Kasumi-1 (cell line): ENCODE measurements around the gene HSD17B13.
"Not testable (repeated sequence)": the region's sequence is repeated elsewhere in the genome, so short reads cannot be mapped to it uniquely, and the experiment has no call there.

Experiments
- DNase-seq, 2 experiments: peaks; one replicate each; lab custom pipeline; 2025; lab: John Stamatoyannopoulos, UW

HSD17B13 gene

GRCh38 chr4:87315000-87315399 is 7.7 kb downstream of the HSD17B13 start:
- not testable (repeated sequence) for DNase-seq

GRCh38 chr4:87313756-87314155 is 8.9 kb downstream of the HSD17B13 start:
- no peak for DNase-seq

GRCh38 chr4:87311684-87312083 is 11.0 kb downstream of the HSD17B13 start:
- DNase-seq = no peak

GRCh38 chr4:87310691-87311335 is 11.9 kb downstream of the HSD17B13 start:
- no peak for DNase-seq

GRCh38 chr4:87309625-87310024 is 13.1 kb downstream of the HSD17B13 start:
- DNase-seq = no peak

DNA sequence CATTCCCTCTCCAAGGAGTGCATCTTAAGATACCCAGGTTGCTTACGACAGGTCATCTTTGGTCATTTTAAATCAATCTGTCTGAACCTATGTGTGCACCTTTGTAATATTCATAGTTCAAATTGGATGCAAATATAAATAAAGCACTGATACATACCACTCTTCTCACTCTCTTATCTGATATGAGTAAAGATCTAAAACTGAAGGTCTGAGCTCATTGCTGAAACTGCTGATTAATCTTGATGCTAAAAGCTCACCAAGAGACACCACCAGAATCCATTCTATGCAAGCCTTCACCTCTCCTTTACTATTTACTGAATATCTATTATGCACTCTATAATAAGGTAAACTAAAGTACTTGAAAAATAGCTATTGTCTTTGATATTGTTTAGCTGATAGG is 16.6 kb downstream of the HSD17B13 start:
- no peak for DNase-seq

DNA sequence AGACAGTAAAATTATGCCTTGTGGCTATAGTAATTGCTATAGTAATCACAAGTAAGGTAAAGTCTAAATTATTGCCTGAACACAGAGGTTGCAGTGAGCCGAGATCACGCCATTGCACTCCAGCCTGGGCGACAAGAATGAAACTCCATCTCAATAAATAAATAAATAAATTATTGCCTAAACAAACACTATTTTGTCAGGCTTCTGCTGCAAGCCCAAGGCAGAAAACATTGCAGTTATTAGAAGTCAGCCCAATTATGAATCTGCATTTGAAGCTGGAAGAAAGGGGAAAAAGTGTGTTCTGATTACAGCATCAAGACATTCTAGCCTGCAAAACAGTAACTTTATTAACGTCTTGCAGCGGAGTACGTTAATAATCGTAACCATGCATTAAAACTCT is 17.1 kb downstream of the HSD17B13 start:
- no peak for DNase-seq

GRCh38 chr4:87304745-87305432 is 17.8 kb downstream of the HSD17B13 start:
- no peak for DNase-seq

- no peak for DNase-seq
Measured at GRCh38 chr4:87299898-87300297, 22.8 kb downstream of the HSD17B13 start.

GRCh38 chr4:87298362-87298761 is 24.3 kb downstream of the HSD17B13 start:
- no peak for DNase-seq

GRCh38 chr4:87294911-87295310 is 27.8 kb downstream of the HSD17B13 start:
- not testable (repeated sequence) for DNase-seq

- not testable (repeated sequence) for DNase-seq
Measured at GRCh38 chr4:87293889-87294288, 28.8 kb downstream of the HSD17B13 start.

DNA sequence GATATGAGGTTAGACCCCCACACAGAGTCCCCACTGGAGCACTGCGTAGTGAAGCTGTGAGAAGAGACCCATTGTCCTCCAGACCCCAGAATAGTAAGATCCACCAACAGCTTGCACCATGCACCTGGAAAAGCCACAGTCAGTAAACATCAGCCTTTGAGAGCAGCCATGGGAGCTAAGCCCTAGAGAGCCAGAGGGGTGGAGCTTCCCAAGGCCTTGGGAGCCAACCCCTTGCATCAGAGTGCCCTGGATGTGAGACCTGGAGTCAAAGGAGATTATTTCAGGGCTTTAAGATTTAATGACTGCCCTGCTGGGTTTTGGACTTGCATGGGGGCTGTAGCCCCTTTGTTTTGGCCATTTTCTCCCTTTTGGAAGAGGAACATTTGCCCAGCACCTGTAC is 35.7 kb downstream of the HSD17B13 start:
- DNase-seq = no peak

DNA sequence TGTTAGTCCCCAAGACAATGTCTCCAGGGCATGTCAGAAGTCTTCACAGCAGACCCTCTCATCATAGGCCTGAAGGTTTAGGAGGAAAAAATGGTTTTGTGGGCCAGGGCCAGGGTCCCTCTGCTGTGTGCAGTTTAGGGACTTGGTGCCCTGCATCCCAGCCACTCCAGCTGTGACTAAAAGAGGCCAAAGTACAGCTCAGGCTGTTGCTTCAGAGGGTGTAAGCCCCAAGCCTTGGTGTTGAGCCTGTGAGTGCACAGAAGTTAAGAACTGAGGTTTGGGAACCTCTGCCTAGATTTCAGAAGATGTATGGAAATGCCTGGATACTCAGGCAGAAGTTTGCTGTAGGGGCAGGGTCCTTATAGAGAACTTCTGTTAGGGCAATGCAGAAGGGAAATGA is 38.4 kb downstream of the HSD17B13 start:
- not testable (repeated sequence) for DNase-seq

DNA sequence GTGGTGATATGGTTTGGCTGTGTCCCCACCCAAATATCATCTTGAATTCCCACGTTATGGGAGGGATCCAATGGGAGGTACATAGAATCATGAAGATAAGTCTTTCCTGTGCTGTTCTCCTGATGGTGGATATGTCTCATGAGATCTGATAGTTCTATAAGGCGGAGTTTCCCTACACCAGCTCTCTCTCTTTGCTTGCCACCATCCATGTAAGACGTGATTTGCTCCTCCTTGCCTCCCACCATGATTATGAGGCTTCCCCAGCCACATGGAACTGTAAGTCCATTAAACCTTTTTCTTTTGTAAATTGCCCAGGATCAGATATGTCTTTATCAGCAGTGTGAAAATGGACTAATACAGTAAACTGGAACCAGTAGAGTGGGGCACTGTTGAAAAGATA is 39.5 kb downstream of the HSD17B13 start:
- DNase-seq = no peak

GRCh38 chr4:87281603-87282002 is 41.1 kb downstream of the HSD17B13 start:
- DNase-seq = no peak

DNA sequence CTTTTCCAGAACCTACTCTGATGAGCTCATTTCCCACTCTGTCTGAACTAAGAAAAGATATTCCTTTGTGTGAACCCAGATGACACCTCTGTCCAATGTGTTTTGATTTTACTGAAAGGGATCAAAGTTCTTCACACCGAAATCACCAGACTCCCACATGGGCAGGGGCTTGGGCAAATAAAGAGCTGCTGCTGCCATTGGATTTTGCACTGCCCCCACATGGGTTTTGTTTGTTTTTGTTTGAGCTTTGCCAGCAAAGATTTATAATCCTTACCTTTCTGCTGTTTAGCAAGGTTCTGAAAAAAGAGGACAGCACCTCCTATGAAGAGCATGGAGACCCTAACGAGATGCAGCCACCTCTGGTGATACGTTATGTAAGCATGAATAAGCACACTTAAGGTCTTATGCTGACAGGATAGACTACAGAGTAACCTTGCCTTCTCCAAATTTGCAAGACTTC is 44.3 kb downstream of the HSD17B13 start:
- no peak for DNase-seq

DNA sequence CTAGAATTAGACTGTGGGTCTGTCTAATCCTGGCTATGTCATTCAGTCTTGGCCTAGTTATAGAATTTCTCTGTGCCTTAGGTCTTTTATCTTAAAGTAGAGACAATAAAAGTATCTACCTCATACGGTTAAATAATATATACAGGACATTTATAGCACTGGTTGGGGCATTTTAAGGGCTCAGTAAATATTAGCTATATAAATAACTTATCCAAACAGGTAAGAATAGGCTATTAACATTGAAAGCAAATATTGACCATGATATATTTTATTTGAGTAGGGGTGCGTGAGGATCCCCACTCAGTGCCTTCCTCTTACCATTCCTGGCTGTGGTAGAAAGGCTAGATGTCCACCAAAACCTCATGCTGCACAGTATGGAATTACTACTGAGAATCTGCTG is 47.4 kb downstream of the HSD17B13 start:
- no peak for DNase-seq

GRCh38 chr4:87274803-87275202 is 47.9 kb downstream of the HSD17B13 start:
- no peak for DNase-seq

DNA sequence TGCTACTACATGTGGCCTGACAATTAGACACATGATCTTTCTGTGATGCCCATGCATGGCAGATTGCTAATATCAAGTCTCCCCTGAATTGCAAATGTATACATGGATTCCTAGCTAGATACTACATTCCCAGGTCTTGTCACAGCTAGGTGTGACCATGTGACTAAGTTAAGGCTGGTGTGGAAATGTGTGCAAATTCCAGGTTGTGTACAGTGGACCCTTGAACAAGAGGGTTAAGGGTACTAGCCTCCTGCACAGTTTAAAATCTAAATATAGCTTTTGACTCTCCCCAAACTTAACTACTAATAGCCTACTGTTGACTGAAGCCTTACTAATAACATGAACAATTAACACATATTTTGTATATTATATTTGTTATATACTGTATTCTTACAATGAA is 48.4 kb downstream of the HSD17B13 start:
- no peak for DNase-seq

GRCh38 chr4:87270825-87271224 is 51.9 kb downstream of the HSD17B13 start:
- no peak for DNase-seq

GRCh38 chr4:87270144-87270543 is 52.5 kb downstream of the HSD17B13 start:
- DNase-seq = peak; percentile 70 to 73

GRCh38 chr4:87268411-87268810 is 54.3 kb downstream of the HSD17B13 start:
- DNase-seq = no peak

- DNase-seq = no peak
Measured at GRCh38 chr4:87266986-87267385, 55.7 kb downstream of the HSD17B13 start.
